ENCODE measurements around the gene MIER2.

The MIER2 gene

GRCh38 chr19:378706-379105, 34.1 kb upstream of the MIER2 start:
- Histone ChIP-seq H3K9me3 (no peaks in the 10 kb centered on the region), H3K4me1 (no peaks in the 10 kb centered on the region), H3K27ac (no peak overlapping the region), H3K36me3 (no peaks in the 10 kb centered on the region), H3K27me3 (peaks cover 0 to 33% of the 10 kb centered on the region in 2 donors), H3K4me3 (no peak overlapping the region)
- TF ChIP-seq, protein P1, sequence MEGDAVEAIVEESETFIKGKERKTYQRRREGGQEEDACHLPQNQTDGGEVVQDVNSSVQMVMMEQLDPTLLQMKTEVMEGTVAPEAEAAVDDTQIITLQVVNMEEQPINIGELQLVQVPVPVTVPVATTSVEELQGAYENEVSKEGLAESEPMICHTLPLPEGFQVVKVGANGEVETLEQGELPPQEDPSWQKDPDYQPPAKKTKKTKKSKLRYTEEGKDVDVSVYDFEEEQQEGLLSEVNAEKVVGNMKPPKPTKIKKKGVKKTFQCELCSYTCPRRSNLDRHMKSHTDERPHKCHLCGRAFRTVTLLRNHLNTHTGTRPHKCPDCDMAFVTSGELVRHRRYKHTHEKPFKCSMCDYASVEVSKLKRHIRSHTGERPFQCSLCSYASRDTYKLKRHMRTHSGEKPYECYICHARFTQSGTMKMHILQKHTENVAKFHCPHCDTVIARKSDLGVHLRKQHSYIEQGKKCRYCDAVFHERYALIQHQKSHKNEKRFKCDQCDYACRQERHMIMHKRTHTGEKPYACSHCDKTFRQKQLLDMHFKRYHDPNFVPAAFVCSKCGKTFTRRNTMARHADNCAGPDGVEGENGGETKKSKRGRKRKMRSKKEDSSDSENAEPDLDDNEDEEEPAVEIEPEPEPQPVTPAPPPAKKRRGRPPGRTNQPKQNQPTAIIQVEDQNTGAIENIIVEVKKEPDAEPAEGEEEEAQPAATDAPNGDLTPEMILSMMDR (IDR thresholded peaks at IDR 0.05): no peak
- no peak for DNase-seq
- intact Hi-C loops (cut with DNase I; ENCODE audit: low total_unique reads): no loop called here

DNA sequence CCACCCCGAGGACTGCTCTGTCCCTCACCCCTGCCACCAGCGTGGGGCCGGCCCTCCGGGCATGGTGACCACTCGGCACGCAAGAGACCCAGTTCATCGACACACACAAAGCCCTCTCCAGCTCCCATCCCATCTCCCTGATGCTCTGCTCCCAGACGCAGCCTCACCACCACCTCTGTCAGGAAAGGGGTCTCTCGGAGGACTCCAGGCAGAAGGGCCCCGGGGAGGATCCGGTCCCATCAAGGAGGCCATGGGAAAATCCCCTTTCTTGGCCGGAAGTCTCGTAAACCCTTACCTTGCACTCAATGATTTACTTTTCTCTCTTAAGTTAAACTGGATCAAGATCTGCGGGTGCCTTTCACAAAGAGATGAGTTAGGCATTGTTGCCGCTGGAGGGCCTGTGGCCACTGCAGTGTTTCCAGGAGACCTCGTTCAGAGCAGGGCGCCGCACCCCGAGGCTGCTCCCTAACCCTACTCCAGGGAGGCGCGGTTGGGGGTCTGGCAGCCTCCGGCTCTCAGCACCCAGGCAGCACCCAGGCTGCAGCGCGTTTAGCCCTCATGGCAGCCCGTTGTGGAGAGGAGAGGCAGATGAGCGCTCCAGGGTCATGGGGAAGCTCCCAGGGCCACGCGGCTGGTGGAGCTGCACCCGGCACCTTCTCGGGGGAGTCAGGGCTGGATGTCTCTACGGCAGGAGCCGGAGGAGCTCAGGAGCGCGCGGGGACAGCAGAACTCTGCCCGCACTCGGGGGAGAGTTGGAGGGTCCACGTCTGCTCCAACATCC, 33.4 kb upstream of the MIER2 start:
- TF ChIP-seq, protein P1 (IDR thresholded peaks at IDR 0.05): no peak
- no peak overlapping the region for H3K27ac ChIP-seq
- H3K9me3 ChIP-seq: no peaks in the 10 kb centered on the region
- H3K4me1 ChIP-seq: no peaks in the 10 kb centered on the region
- peaks cover 0 to 33% of the 10 kb centered on the region in 2 donors for H3K27me3 ChIP-seq
- DNase-seq: no peak
- H3K4me3 ChIP-seq: no peak overlapping the region
- no peaks in the 10 kb centered on the region for H3K36me3 ChIP-seq
- intact Hi-C loops (cut with DNase I; ENCODE audit: low total_unique reads): no loop called here

DNA sequence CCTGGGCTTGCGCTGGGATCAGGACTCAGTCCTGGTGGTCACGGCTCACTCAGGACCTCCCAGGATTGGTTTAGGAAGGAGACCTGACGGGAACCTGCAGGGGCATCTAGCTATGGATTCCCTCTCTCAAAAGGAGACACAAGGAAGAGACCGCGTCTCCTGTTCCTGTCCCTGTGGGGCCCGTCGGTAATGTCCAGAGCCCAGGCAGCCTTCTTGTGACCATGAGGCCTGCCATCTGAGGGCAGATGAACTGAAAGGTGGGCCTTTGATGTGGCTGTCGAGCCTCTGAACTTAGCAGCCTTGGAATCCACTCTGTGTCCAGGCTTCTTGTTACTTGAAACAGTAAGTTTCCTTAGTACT, 31.5 kb upstream of the MIER2 start:
- intact Hi-C loops (cut with DNase I; ENCODE audit: low total_unique reads): no loop called here
- no peak for DNase-seq

GRCh38 chr19:375395-376110, 31.0 kb upstream of the MIER2 start:
- Histone ChIP-seq H3K9me3 (no peaks in the 10 kb centered on the region), H3K4me3 (no peak overlapping the region), H3K36me3 (no peaks in the 10 kb centered on the region), H3K27me3 (peaks cover 0 to 39% of the 10 kb centered on the region in 2 donors), H3K4me1 (no peaks in the 10 kb centered on the region), H3K27ac (no peak overlapping the region)
- TF ChIP-seq, protein P1 (IDR thresholded peaks at IDR 0.05): no peak
- no peak for DNase-seq
- intact Hi-C loops (cut with DNase I; ENCODE audit: low total_unique reads): no loop called here

More for the DNA sequence above, 31.5 kb upstream of the MIER2 start:
- no peak overlapping the region for H3K4me3 ChIP-seq
- no peaks in the 10 kb centered on the region for H3K9me3 ChIP-seq
- no peaks in the 10 kb centered on the region for H3K4me1 ChIP-seq
- H3K27me3 ChIP-seq: peaks cover 0 to 34% of the 10 kb centered on the region in 2 donors
- TF ChIP-seq, protein P1 (IDR thresholded peaks at IDR 0.05): no peak
- no peak overlapping the region for H3K27ac ChIP-seq
- no peaks in the 10 kb centered on the region for H3K36me3 ChIP-seq

DNA sequence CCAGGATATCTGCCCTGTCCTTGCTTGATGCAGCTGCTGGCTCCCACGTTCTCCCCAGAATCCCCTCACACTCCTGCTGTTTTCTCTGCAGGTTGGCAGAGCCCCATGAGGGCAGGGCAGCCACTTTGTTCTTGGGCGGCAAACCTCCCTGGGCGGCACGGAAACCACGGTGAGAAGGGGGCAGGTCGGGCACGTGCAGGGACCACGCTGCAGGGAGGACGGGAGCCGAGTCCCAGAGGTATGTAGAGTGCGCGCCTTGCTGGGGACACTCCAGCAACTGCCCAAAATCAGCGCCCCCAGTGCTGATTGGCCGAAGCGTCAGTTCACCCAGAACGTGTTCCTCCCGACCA, 30.3 kb upstream of the MIER2 start:
- no peaks in the 10 kb centered on the region for H3K9me3 ChIP-seq
- H3K27me3 ChIP-seq: peaks cover 0 to 40% of the 10 kb centered on the region in 2 donors
- intact Hi-C loops (cut with DNase I; ENCODE audit: low total_unique reads): no loop called here
- DNase-seq: no peak
- H3K27ac ChIP-seq: no peak overlapping the region
- no peaks in the 10 kb centered on the region for H3K4me1 ChIP-seq
- no peaks in the 10 kb centered on the region for H3K36me3 ChIP-seq
- H3K4me3 ChIP-seq: no peak overlapping the region
- TF ChIP-seq, protein P1 (IDR thresholded peaks at IDR 0.05): no peak
